Gastrocnemius medialis (tissue), 4 donors: ENCODE measurements around the gene CNKSR3.

ENCODE experiments used
- POLR2A ChIP-seq, 2 donors: fragments of 450-650 bp; IDR thresholded peaks; one replicate each; pipeline ENCODE4 v1.6.1; 2017; ENCODE audit warnings: antibody characterized with exemption in 2 of 2, mild to moderate bottlenecking in 2 of 2, moderate library complexity in 2 of 2
- TF ChIP-seq, protein P1 (sequence below), 5 experiments: fragments of 450-650 bp in 3 of 5; fragments of 200-600 bp in 2 of 5; sonication (generic) in 2 of 5; IDR thresholded peaks in 4 of 5; conservative IDR thresholded peaks in 1 of 5; 1 replicate in 4 of 5; 2 replicates in 1 of 5; pipeline ENCODE4 v1.5.1; 2016 to 2019; ENCODE audit warnings: antibody characterized with exemption in 5 of 5, mild to moderate bottlenecking in 3 of 5, moderate library complexity in 3 of 5

- TF ChIP-seq, protein P1, sequence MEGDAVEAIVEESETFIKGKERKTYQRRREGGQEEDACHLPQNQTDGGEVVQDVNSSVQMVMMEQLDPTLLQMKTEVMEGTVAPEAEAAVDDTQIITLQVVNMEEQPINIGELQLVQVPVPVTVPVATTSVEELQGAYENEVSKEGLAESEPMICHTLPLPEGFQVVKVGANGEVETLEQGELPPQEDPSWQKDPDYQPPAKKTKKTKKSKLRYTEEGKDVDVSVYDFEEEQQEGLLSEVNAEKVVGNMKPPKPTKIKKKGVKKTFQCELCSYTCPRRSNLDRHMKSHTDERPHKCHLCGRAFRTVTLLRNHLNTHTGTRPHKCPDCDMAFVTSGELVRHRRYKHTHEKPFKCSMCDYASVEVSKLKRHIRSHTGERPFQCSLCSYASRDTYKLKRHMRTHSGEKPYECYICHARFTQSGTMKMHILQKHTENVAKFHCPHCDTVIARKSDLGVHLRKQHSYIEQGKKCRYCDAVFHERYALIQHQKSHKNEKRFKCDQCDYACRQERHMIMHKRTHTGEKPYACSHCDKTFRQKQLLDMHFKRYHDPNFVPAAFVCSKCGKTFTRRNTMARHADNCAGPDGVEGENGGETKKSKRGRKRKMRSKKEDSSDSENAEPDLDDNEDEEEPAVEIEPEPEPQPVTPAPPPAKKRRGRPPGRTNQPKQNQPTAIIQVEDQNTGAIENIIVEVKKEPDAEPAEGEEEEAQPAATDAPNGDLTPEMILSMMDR (IDR thresholded peaks at IDR 0.05 in 4 of 5, conservative IDR thresholded peaks at IDR 0.05 in 1 of 5): no peak
- no peak for TF ChIP-seq POLR2A (IDR thresholded peaks at IDR 0.05)
Measured at GRCh38 chr6:154354265-154354777, 156.2 kb downstream of the CNKSR3 start.
